ENCODE data around the gene XCR1.

- TF ChIP-seq MAFK (IDR thresholded peaks at IDR 0.05; ENCODE audit: low read depth, low read length) = no peak
- no peak for TF ChIP-seq CHD7 (IDR thresholded peaks at IDR 0.05; ENCODE audit: insufficient replicate concordance, low read length)
- TF ChIP-seq ATF3 (IDR thresholded peaks at IDR 0.05; ENCODE audit: insufficient read depth, low read depth, low read length) = no peak
- no peak for TF ChIP-seq JUND (IDR thresholded peaks at IDR 0.05; ENCODE audit: low read length)
- no peak for TF ChIP-seq CTCF (IDR thresholded peaks at IDR 0.05; ENCODE audit: control extremely low read depth in 1 of 3, insufficient read depth in 1 of 3, low read depth in 1 of 3, low read length in 3 of 3)
- TF ChIP-seq YY1 (IDR thresholded peaks at IDR 0.05; ENCODE audit: low read depth, low read length) = no peak
- no peak for TF ChIP-seq KDM5A (IDR thresholded peaks at IDR 0.05; ENCODE audit: low read length)
- TF ChIP-seq TAF1 (IDR thresholded peaks at IDR 0.05; ENCODE audit: low read depth, low read length) = no peak
Measured at GRCh38 chr3:46025139-46025538, 2.1 kb downstream of the XCR1 start.

Measured in H1 (cell line).